HG02798 (cell line): Measurements from ENCODE around the gene HSPB2.
"Not testable (repeated sequence)": the region's sequence is repeated elsewhere in the genome, so short reads cannot be mapped to it uniquely, and the experiment has no call there.

ENCODE experiments used
- ATAC-seq: cut with Tn5 transposase; IDR thresholded peaks from one replicate; pipeline ENCODE4 v1.9.1; 2021; ENCODE audit warnings: mild to moderate bottlenecking; ENCODE audit not compliant: unreplicated experiment, poor library complexity

The HSPB2 gene

DNA sequence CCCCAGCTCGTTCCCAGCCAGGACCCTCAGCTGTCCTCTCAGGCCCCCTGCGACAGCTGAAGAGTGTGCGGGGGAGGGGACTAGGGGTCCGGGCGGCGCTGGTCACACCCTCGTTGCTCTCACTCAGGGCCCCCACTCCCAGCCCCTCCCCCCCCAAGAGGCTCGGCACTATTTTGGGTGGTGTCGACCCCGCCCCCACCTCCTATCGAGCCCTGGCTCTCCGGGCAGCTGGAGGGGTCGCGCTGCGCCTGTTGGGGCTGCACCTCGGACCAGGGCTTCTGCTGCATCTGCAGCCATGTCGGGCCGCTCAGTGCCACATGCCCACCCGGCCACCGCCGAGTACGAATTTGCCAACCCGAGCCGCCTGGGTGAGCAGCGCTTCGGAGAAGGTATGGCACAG, at the start of gene HSPB2:
Gene HSPB2 (plus strand): TSS at position 200 of the 400 bp plus-strand sequence. CDS start 96 bp downstream, at position 296.
- no peak for ATAC-seq

DNA sequence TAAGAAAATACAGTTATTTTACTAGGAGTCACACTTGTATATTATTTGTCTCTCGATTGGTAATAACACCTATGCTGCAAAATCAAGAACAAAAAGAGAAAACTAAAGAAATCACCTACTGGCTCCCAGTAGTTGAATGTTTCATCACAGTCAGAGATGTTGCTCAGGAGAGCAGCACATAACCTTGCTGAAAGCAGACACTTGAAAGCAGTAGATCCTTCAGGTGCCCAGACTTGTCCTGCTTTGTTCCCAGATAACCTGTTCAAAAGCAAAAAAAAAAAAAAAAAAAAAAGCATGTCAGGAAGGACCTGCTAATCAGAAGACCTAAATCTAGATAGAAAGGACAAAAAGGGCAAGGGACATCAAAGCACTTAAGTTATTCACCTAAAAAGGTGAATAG, 42.4 kb upstream of the HSPB2 start:
- no peak for ATAC-seq

DNA sequence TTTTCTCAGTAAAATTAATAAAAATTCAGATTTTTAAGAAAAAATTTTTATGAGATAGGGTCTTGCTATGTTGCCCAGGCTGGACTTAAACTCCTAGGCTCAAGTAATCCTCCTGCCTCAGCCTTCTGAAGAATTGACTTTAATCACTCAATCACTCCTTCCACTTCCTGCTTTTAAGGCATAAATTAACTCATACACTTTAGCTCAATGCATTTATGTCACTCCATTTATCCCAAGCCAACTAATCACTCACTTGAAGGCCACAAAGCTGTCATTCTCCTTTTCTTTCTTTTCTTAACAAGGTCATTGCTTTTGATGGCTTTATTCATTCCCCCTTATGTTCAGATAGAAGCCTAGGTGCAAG, 42.0 kb upstream of the HSPB2 start:
- ATAC-seq = peak; percentile 5

DNA sequence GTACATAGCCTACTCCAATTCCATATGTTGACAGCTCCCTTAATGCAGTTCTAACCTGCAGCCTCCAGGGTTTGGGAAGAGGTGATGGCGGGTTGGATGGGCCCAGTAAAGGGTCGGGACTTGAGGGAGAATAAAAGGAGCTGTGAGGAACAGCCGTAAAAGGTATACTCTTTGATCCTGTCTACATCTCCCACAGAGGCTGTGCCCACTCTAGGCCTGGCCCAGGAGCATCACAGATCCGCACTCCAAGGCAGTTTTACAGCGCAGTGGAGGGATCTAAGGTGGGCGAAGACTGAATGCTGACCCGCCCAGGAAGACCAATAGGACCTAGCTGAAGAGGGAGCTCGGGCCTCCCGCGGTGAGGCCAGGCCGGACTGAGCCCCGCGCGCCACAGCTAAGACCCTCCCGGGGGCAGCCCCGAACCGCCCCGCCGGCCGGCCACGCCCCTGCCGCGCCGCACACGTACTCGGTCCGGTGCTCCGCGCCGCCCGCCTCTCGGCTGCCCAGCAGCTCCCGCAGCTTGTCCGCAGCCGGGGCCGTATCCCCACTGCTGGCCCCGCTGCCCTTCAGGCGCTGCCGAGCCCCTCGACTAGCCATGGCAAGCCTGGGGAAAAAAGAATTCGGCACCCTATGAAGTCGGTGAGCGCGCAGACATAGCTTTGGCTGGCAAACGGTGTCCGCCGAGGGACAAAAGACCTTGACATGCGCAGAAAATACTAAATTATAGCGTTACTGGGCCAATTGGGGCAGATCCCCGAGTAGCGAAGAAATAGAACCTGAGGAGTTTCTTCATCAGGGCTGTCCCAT, 41.4 kb upstream of the HSPB2 start, which contains the start of gene ALG9:
Gene ALG9 (minus strand): TSS at position 696 of the 807 bp plus-strand sequence. CDS start 99 bp downstream, at position 597.
- ATAC-seq = peak; percentile 94

DNA sequence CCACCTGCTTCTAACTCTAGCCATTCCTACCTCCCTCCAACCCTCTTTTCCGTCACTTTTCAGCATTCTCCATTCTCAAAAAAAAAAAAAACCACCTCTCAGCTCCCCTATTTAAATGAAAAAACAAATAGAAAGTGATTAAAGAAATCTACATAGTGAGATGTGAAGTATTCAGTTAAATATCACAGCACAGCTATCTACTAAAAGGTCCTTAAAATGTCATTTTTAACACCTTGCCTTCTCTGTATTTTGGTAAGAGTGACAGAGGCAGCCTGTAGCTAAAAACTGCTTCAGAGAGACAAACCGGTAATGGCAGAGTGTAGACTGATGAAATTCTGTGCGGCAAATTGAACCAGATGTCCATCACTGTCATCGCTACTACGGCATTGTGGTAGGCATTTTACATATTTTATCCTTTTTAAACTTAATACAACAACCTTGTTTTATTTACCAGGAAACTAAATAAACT, 40.8 kb upstream of the HSPB2 start:
- no peak for ATAC-seq

DNA sequence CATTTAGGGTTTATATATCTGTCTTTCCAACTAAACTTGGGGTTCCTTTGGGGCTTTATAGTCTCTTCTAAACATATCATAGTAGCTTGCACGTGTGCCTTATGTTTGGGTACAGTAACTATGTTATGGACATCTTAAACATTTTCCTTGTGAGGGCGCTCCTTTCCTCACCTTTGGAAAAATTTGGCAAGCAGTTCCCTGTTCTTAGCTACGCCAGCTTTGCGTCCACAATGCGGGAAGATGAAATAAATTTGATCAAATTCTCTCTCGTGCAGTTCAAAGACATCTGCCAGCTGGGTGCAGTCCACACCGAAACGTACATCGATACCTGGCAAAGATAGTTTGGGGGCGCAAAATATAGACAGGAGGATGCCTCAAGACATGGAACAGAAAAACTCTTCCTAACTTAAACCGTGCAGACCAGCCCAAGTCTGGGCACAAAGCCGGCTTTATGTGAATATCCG, 34.1 kb upstream of the HSPB2 start:
- ATAC-seq = peak; percentile 8

DNA sequence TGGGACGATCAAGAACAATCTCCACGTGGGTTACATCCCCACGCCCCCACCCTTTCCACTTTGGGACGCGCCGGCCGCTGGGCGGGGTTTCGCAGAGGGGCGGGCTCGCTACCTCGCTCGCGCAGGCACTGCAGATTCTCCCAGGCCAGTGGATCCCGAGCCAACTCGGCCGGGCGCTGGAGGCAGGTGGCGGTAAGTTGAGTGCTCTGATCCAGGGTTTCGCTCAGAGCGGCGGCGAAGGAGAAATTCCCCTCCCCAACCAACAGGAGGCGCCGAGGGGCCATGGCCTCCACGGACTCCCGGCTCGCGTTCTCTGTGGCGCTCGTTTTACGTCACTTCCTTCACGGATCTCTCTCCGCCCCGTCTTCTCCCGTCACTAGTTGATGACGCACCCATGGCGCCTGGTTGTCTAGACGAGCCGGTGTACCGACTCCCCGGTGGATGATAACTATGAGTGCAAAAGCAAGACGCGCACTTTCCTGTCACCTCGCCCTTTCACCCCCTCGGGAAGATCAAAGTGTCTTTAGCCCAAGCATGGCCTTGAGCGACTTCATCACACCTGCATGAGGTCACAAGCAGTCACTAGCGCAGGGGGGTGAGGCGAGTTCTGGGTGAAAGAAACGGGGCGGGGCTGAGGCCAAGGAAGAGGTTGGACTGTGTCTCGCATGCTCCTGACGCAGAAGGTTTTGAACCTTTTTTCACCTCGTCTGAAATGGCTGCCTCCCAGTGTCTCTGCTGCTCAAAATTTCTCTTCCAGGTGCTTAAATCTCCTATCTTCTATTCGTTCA, 33.5 kb upstream of the HSPB2 start, which contains the start of the genes CFAP68 and FDXACB1:
Gene CFAP68 (plus strand): TSS at position 693 of the 788 bp plus-strand sequence. CDS start 20 bp downstream, at position 713.
Gene FDXACB1 (minus strand): TSS at position 317 of the 788 bp plus-strand sequence. CDS start 33 bp downstream, at position 284.
- peak; percentile 94 for ATAC-seq

- no peak for ATAC-seq
Observed at GRCh38 chr11:111879637-111879960, 32.9 kb upstream of the HSPB2 start.

- ATAC-seq = no peak
Observed at GRCh38 chr11:111882202-111882601, 30.3 kb upstream of the HSPB2 start.

- ATAC-seq = not testable (repeated sequence)
Observed at GRCh38 chr11:111885053-111885452, 27.5 kb upstream of the HSPB2 start.

GRCh38 chr11:111886032-111886431, 26.5 kb upstream of the HSPB2 start:
- no peak for ATAC-seq

DNA sequence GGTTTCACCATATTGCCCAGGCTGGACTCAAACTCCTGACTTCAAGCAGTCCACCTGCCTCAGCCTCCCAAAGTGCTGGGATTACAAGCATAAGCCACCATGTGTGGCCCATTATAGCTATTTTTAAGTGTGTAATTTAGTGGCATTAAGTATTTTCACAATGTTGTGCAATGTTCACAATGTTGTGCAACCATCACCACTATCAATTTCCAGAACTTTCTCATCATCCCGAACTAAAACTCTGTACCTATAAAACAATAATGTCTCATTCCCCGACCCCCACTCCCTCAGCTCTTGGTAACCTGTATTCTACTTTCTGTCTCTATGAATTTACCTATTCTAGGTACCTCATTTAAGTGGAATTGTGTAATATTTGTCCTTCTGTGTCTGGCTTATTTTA, 25.7 kb upstream of the HSPB2 start:
- no peak for ATAC-seq

DNA sequence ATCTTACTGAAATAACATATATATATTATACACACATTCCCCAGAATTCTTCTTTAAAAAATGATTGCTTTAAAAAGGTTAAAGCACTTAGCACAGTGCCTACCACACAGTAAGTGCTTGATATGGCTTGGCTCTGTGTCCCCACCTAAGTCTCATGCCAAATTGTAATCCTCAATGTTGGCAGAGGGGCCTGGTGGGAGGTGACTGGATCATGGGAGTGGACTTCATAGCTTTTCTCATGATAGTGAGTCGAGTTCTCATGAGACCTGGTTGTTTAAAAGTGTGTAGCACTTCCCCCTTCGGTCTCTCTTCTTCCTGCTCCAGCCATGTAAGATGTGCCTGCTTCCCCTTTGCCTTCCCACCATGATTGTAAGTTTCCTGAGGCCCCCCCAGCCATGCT, 7.1 kb upstream of the HSPB2 start:
- ATAC-seq = no peak

DNA sequence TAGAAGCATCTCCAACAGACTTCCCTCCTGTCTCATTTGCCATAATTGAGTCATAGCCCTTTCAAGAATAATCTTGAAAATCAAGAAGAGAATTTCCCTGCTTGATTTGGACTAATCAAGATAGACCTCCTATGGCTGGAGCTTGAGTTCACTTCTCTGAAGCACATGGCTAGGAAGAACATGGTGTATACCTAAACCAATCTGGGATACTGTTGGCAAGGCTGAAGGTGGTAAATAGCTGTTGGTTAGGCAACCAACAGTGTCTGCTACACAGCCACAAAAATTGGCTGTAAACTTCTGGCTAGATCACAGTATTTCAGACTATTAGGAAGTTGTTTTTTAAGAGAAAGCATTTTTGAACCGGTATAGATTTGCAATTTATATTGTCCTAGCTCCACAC, 5.9 kb upstream of the HSPB2 start:
- no peak for ATAC-seq

GRCh38 chr11:111908639-111909305, 3.8 kb upstream of the HSPB2 start:
- no peak for ATAC-seq

DNA sequence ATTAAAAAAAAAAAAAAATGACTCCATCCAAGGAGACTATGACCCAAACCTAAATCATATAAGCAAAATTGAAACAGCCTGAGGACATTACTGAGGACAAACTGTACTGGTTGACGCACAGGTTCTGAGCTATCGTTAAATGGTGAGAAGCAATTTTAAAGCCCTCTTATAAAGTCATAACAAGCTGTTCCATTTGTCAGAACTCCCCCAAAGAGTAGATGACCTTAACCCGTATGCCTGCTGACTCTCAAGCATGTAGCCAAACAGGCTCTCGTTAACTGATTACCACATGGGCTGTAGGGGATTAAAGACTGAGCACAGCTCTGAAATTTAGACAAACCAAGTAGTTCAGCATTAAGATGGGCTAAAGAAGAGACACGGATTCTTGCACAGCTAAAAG, 3.2 kb upstream of the HSPB2 start:
- no peak for ATAC-seq

- no peak for ATAC-seq
Observed at GRCh38 chr11:111910676-111911562, 1.6 kb upstream of the HSPB2 start.

GRCh38 chr11:111911563-111912401, 752 bp upstream of the HSPB2 start, which contains the start of gene CRYAB:
CRYAB (minus strand) TSS chr11:111911770; CDS start chr11:111911724, 46 bp downstream.
- ATAC-seq = no peak
